Gastrocnemius medialis (tissue), 4 donors: ENCODE results near the gene NFAT5.

ENCODE experiments used
- CTCF ChIP-seq, 5 experiments: fragments of 450-650 bp in 3 of 5; fragments of 200-600 bp in 2 of 5; sonication (generic) in 2 of 5; IDR thresholded peaks in 4 of 5; conservative IDR thresholded peaks in 1 of 5; 1 replicate in 4 of 5; 2 replicates in 1 of 5; pipeline ENCODE4 v1.5.1; 2016 to 2019; ENCODE audit warnings: antibody characterized with exemption in 5 of 5, mild to moderate bottlenecking in 3 of 5, moderate library complexity in 3 of 5
- POLR2A ChIP-seq, 2 donors: fragments of 450-650 bp; IDR thresholded peaks; one replicate each; pipeline ENCODE4 v1.6.1; 2017; ENCODE audit warnings: antibody characterized with exemption in 2 of 2, mild to moderate bottlenecking in 2 of 2, moderate library complexity in 2 of 2

DNA sequence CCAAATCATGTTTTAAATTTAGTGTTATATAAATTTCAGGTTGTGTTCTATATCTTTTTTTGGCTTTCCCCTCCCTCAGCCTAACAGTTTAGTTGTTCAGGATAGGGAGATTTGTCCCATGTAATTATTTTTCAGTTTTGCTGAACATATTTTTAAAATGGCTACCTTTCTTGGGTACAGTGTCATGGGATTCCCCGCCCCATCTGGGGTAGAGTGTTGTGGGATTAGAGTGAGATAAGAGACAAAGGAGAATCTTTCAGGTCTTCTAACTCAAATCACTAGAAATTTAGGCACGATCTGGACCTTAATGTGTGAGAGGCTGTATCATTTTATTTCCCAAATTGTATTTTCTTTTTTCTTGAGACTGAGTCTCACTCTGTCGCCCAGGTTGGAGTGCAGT is 24.8 kb downstream of the NFAT5 start:
- TF ChIP-seq POLR2A (IDR thresholded peaks at IDR 0.05) (no peak), CTCF (IDR thresholded peaks at IDR 0.05 in 4 of 5, conservative IDR thresholded peaks at IDR 0.05 in 1 of 5) (no peak)
